ENCODE measurements around the gene FEM1A.

Gene FEM1A

DNA sequence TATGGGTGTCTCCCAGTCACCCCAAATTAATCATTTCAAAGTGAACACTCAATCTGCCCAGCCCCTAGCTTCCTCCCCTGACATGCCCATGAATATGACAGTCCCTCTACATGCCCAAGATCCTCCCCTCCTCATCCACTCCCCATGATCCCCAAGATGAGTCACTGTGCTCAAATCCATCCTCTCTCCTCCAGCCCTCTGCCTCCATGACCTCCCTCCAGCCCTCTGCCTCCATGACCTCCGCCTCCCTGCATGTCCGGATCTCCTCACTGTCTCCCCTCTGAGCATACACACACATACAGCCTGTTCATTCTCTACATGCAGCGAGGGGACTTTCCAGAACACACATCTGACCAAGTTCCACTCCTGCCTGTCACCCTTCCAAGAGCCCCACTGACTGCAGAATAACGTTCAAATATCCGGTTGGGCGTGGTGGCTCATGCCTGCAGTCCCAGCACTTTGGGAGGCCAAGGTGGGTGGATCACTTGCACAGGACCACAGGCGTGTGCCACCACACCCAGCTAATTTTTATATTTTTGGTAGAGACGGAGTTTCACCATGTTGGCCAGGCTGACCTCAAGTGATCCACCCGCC, 18.4 kb upstream of the FEM1A start:
- TF ChIP-seq TCF12 (IDR thresholded peaks at IDR 0.05; ENCODE audit: low read depth), result no peak
- TF ChIP-seq EGR1 (IDR thresholded peaks at IDR 0.05), result no peak
- no peak for TF ChIP-seq TAF1 (IDR thresholded peaks at IDR 0.05; ENCODE audit: low read depth)
- TF ChIP-seq, protein P1, sequence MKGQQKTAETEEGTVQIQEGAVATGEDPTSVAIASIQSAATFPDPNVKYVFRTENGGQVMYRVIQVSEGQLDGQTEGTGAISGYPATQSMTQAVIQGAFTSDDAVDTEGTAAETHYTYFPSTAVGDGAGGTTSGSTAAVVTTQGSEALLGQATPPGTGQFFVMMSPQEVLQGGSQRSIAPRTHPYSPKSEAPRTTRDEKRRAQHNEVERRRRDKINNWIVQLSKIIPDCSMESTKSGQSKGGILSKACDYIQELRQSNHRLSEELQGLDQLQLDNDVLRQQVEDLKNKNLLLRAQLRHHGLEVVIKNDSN (IDR thresholded peaks at IDR 0.05), result no peak
- TF ChIP-seq CEBPB (IDR thresholded peaks at IDR 0.05), result no peak
- no peak for TF ChIP-seq EP300 (IDR thresholded peaks at IDR 0.05; ENCODE audit: borderline replicate concordance)
- TF ChIP-seq FOXM1 (IDR thresholded peaks at IDR 0.05; ENCODE audit: borderline replicate concordance, low read depth), result no peak

DNA sequence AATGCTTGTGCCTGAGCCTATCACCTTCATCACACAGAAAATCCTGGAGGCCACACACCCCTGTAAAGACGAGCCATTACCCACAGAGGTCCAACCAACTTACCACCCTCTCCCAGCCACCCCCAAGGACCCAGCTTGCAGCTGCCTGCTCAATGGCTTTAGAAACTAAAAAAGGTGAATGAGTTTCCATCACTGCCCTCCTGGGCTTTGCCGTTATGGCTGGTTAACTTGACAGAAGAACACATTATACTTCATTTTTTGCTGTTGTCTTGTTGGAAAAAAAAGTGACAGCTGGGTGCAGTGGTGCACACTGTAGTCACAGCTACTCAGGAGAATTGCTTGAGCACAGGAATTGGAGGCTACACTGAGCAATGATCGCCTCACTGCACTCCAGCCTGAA, 17.4 kb upstream of the FEM1A start:
- TF ChIP-seq, protein P2, sequence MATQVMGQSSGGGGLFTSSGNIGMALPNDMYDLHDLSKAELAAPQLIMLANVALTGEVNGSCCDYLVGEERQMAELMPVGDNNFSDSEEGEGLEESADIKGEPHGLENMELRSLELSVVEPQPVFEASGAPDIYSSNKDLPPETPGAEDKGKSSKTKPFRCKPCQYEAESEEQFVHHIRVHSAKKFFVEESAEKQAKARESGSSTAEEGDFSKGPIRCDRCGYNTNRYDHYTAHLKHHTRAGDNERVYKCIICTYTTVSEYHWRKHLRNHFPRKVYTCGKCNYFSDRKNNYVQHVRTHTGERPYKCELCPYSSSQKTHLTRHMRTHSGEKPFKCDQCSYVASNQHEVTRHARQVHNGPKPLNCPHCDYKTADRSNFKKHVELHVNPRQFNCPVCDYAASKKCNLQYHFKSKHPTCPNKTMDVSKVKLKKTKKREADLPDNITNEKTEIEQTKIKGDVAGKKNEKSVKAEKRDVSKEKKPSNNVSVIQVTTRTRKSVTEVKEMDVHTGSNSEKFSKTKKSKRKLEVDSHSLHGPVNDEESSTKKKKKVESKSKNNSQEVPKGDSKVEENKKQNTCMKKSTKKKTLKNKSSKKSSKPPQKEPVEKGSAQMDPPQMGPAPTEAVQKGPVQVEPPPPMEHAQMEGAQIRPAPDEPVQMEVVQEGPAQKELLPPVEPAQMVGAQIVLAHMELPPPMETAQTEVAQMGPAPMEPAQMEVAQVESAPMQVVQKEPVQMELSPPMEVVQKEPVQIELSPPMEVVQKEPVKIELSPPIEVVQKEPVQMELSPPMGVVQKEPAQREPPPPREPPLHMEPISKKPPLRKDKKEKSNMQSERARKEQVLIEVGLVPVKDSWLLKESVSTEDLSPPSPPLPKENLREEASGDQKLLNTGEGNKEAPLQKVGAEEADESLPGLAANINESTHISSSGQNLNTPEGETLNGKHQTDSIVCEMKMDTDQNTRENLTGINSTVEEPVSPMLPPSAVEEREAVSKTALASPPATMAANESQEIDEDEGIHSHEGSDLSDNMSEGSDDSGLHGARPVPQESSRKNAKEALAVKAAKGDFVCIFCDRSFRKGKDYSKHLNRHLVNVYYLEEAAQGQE (IDR thresholded peaks at IDR 0.05; ENCODE audit: low read depth), result no peak
- no peak for TF ChIP-seq FOXM1 (IDR thresholded peaks at IDR 0.05; ENCODE audit: borderline replicate concordance, low read depth)
- no peak for TF ChIP-seq CREB1 (IDR thresholded peaks at IDR 0.05; ENCODE audit: low read depth)
- no peak for TF ChIP-seq RAD21 (IDR thresholded peaks at IDR 0.05; ENCODE audit: low read depth)
- TF ChIP-seq TCF12 (IDR thresholded peaks at IDR 0.05; ENCODE audit: low read depth), result no peak
- TF ChIP-seq EGR1 (IDR thresholded peaks at IDR 0.05), result no peak
- TF ChIP-seq ZBTB7A (IDR thresholded peaks at IDR 0.05; ENCODE audit: low read depth), result no peak
- no peak for TF ChIP-seq TEAD4 (IDR thresholded peaks at IDR 0.05)
- TF ChIP-seq YY1 (IDR thresholded peaks at IDR 0.05; ENCODE audit: low read depth), result no peak
- no peak for TF ChIP-seq NFIC (IDR thresholded peaks at IDR 0.05)
- TF ChIP-seq EP300 (IDR thresholded peaks at IDR 0.05; ENCODE audit: borderline replicate concordance), result no peak
- TF ChIP-seq TAF1 (IDR thresholded peaks at IDR 0.05; ENCODE audit: low read depth), result no peak
- TF ChIP-seq, protein P1 (IDR thresholded peaks at IDR 0.05), result no peak

DNA sequence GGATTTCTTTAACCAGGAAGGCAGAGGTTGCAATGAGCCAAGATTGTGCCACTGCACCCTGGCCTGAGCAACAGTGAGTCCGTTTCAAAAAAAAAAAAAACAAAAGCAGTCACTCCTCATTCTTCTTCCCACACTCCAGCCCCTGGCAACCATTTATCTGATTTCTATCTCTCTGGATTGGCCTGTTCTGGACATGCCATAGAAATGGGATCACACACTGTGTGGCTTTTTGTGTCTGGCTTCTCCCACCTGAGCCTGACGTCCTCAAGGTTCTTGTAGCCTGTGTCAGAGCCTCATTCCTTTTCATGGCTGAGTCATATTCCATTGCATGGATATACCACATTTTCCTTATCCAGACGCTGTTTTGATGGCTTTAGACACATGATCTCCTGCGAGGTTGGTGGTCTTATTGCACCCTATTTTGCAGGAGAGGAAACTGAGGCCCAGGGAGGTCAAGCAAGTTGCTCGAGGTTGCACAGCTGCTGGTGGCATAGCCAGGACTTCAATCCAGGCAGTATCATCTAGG, 15.8 kb upstream of the FEM1A start:
- TF ChIP-seq CREB1 (IDR thresholded peaks at IDR 0.05; ENCODE audit: low read depth) (no peak), YY1 (IDR thresholded peaks at IDR 0.05; ENCODE audit: low read depth) (no peak)
- TF ChIP-seq, protein P2 (IDR thresholded peaks at IDR 0.05; ENCODE audit: low read depth), result no peak

DNA sequence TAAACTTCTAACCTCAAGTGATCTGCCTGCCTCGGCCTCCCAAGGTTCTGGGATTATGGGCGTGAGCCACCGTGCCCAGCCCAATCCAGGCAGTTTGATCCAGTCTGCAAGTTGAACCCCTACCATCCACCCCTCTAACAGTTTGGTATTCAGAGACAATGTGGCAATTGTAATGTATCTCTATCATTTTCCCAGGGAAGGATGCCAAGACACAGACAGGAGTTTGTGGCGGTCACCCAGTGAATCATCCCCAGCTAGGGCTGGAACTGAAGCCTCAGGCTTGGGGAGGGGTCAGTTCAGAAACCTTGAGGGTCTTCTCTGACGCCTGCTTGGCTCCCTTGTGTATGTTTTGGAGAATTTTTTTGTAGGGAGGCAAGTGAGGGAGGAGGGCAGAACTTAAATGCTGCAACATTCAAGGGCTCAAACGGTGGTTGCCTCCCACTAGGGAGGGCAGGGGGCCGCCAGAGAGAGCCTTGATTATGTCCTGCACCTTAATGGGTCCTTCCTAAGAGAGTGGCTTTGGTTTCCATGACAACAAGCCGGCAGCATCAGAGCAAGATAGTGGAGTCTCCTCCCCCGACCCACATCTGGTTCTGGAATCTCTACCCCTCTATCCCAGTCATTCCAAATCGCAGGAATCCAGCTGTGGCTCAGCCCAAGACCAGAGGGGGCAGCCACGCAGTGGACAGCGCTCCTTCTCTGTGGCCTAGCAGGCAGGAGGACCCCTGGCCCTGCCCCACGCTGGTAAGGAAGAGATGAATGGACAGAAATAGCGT, 14.9 kb upstream of the FEM1A start:
- no peak for TF ChIP-seq CREB1 (IDR thresholded peaks at IDR 0.05; ENCODE audit: low read depth)
- no peak for TF ChIP-seq NFIC (IDR thresholded peaks at IDR 0.05)
- TF ChIP-seq, protein P1 (IDR thresholded peaks at IDR 0.05), result no peak
- no peak for TF ChIP-seq EGR1 (IDR thresholded peaks at IDR 0.05)
- no peak for TF ChIP-seq TCF12 (IDR thresholded peaks at IDR 0.05; ENCODE audit: low read depth)
- no peak for TF ChIP-seq RAD21 (IDR thresholded peaks at IDR 0.05; ENCODE audit: low read depth)
- TF ChIP-seq TAF1 (IDR thresholded peaks at IDR 0.05; ENCODE audit: low read depth), result no peak
- TF ChIP-seq FOXM1 (IDR thresholded peaks at IDR 0.05; ENCODE audit: borderline replicate concordance, low read depth), result no peak
- TF ChIP-seq, protein P2 (IDR thresholded peaks at IDR 0.05; ENCODE audit: low read depth), result no peak
- no peak for TF ChIP-seq ZBTB7A (IDR thresholded peaks at IDR 0.05; ENCODE audit: low read depth)
- TF ChIP-seq, protein P3, sequence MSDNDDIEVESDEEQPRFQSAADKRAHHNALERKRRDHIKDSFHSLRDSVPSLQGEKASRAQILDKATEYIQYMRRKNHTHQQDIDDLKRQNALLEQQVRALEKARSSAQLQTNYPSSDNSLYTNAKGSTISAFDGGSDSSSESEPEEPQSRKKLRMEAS (IDR thresholded peaks at IDR 0.05), result no peak
- no peak for TF ChIP-seq EP300 (IDR thresholded peaks at IDR 0.05; ENCODE audit: borderline replicate concordance)
- no peak for TF ChIP-seq CEBPB (IDR thresholded peaks at IDR 0.05)
